GM10248 (cell line): ENCODE measurements around the gene ITGA2B.

Source experiments
- CTCF ChIA-PET: fragments of 300-600 bp; sonication (Branson Sonifier 250); formaldehyde crosslinking; extraction: SDS; loops from one replicate; lab custom pipeline; 2021; ENCODE audit warnings: antibody characterized with exemption; lab: Yijun Ruan, JAX
- POLR2A ChIA-PET: fragments of 350-650 bp; sonication (Branson Sonifier 250); formaldehyde crosslinking; extraction: SDS; loops from one replicate; lab custom pipeline; 2020; ENCODE audit warnings: antibody characterized with exemption; lab: Yijun Ruan, JAX
- DNase-seq: peaks from one replicate; pipeline ENCODE4 v3.0.0; 2012; ENCODE audit errors: extremely low spot score
- CTCF ChIP-seq: IDR thresholded peaks from 2 replicates; pipeline ENCODE4 v1.5.1; 2012; ENCODE audit warnings: mild to moderate bottlenecking, low read depth; ENCODE audit errors: extremely low read depth, missing control alignments, control extremely low read depth

ITGA2B gene

GRCh38 chr17:44327715-44328449 lies 61.6 kb downstream of the ITGA2B start:
- ChIA-PET CTCF (interaction anchor here (0.9 to 15.0 kb wide), 8 partner anchors 10 to 124 kb away, joined by 3 to 250 read pairs (median 9); partner anchors contain the start of genes GRN and UBTF), POLR2A (no interaction called here)
- DNase-seq: no peak
- TF ChIP-seq CTCF: no peak

- TF ChIP-seq CTCF: peak; percentile 2
- DNase-seq: peak; percentile 94
- POLR2A ChIA-PET: interaction anchor here (0.5 to 1.0 kb wide), 7 partner anchors 21 to 203 kb away, joined by 3 to 6 read pairs (median 4); partner anchors contain the start of genes HDAC5 and UBTF
- CTCF ChIA-PET: interaction anchor here (0.7 to 2.3 kb wide), 12 partner anchors 9 to 127 kb away, joined by 3 to 22 read pairs (median 4); partner anchors contain the start of genes ATXN7L3 and GRN
These were observed 62.5 kb downstream of the ITGA2B start for GRCh38 chr17:44326861-44327444.

GRCh38 chr17:44324571-44325275 lies 64.7 kb downstream of the ITGA2B start, which contains the start of gene SLC25A39:
SLC25A39 (minus strand) TSS chr17:44324823; CDS start chr17:44323562, 1,261 bp downstream.
- peak; percentile 94 for DNase-seq
- TF ChIP-seq CTCF: no peak
- ChIA-PET POLR2A (interaction anchor here (0.5 to 0.8 kb wide), 4 partner anchors 8 to 608 kb away, joined by 3 read pairs; partner anchors contain the start of gene GRN), CTCF (interaction anchor here (1.0 to 4.0 kb wide), 5 partner anchors 11 to 381 kb away, joined by 3 to 23 read pairs (median 4); no protein-coding TSS in a partner anchor)

- CTCF ChIA-PET: interaction anchor here (1.0 to 4.0 kb wide), 5 partner anchors 12 to 380 kb away, joined by 3 to 23 read pairs (median 4); no protein-coding TSS in a partner anchor
- POLR2A ChIA-PET: no interaction called here
- no peak for DNase-seq
- TF ChIP-seq CTCF: no peak
These were observed 65.3 kb downstream of the ITGA2B start for GRCh38 chr17:44324092-44324570.

- no peak for DNase-seq
- no peak for TF ChIP-seq CTCF
- CTCF ChIA-PET: interaction anchor here (1.4 to 4.0 kb wide), 3 partner anchors 106 to 380 kb away, joined by 3 to 23 read pairs (median 4); no protein-coding TSS in a partner anchor
- POLR2A ChIA-PET: no interaction called here
These were observed 65.9 kb downstream of the ITGA2B start for GRCh38 chr17:44323359-44324091.
